ENCODE measurements around the gene ANKS3. TPM values are rescaled to one million over a fixed set of nuclear protein-coding genes. Genes with fewer than 3 reads are reported as not detected.
"Not testable (repeated sequence)": the region's sequence is repeated elsewhere in the genome, so short reads cannot be mapped to it uniquely, and the experiment has no call there.

The ANKS3 gene
- total RNA-seq, 1 experiment from 2014 or later = 35.0 TPM

GRCh38 chr16:4652561-4652960 is 81.5 kb downstream of the ANKS3 start:
- Mint-ChIP-seq H3K4me3 (ENCODE audit: unreplicated experiment) (no peak overlapping the region), H3K36me3 (ENCODE audit: insufficient read depth, unreplicated experiment) (peaks cover 54% of the 10 kb centered on the region), H3K27me3 (ENCODE audit: insufficient read depth, unreplicated experiment) (no peaks in the 10 kb centered on the region), H3K4me1 (ENCODE audit: insufficient read depth, unreplicated experiment) (no peaks in the 10 kb centered on the region), H3K27ac (ENCODE audit: low read depth, unreplicated experiment) (no peak overlapping the region), H3K9me3 (ENCODE audit: unreplicated experiment) (no peaks in the 10 kb centered on the region)
- intact Hi-C loops (cut with micrococcal nuclease) = no loop called here
- DNase-seq (ENCODE audit: unreplicated experiment) = no peak
- CTCF ChIA-PET = interaction anchor here (0.6 kb wide), 1 partner anchor 24 kb away, joined by 3 read pairs; no protein-coding TSS in a partner anchor
- no peak for TF ChIP-seq CTCF (IDR thresholded peaks at IDR 0.05; ENCODE audit: unreplicated experiment)
- POLR2A ChIA-PET = no interaction called here
- BruUV-seq (replicated peaks) = no TSS peak

GRCh38 chr16:4651827-4652226 is 82.2 kb downstream of the ANKS3 start:
- Mint-ChIP-seq H3K27ac (ENCODE audit: low read depth, unreplicated experiment) (no peak overlapping the region), H3K9me3 (ENCODE audit: unreplicated experiment) (no peaks in the 10 kb centered on the region), H3K4me3 (ENCODE audit: unreplicated experiment) (no peak overlapping the region), H3K4me1 (ENCODE audit: insufficient read depth, unreplicated experiment) (no peaks in the 10 kb centered on the region), H3K27me3 (ENCODE audit: insufficient read depth, unreplicated experiment) (no peaks in the 10 kb centered on the region), H3K36me3 (ENCODE audit: insufficient read depth, unreplicated experiment) (peaks cover 47% of the 10 kb centered on the region)
- POLR2A ChIA-PET = no interaction called here
- DNase-seq (ENCODE audit: unreplicated experiment) = no peak
- no peak for TF ChIP-seq CTCF (IDR thresholded peaks at IDR 0.05; ENCODE audit: unreplicated experiment)
- BruUV-seq (replicated peaks) = no TSS peak
- CTCF ChIA-PET = interaction anchor here (0.8 to 1.9 kb wide), 4 partner anchors 9 to 19 kb away, joined by 3 to 9 read pairs (median 6); no protein-coding TSS in a partner anchor
- intact Hi-C loops (cut with micrococcal nuclease) = no loop called here

GRCh38 chr16:4650443-4651074 is 83.5 kb downstream of the ANKS3 start:
- BruUV-seq (replicated peaks) = not testable (repeated sequence)
- TF ChIP-seq CTCF (IDR thresholded peaks at IDR 0.05; ENCODE audit: unreplicated experiment) = peak; percentile 82

GRCh38 chr16:4649744-4650442 is 84.2 kb downstream of the ANKS3 start:
- CTCF ChIA-PET = interaction anchor here (0.6 to 1.9 kb wide), 17 partner anchors 8 to 990 kb away, joined by 3 to 9 read pairs (median 4); partner anchors contain the start of genes C16orf96 and MGRN1
- H3K36me3 Mint-ChIP-seq (ENCODE audit: insufficient read depth, unreplicated experiment) = peaks cover 41% of the 10 kb centered on the region

More at GRCh38 chr16:4650443-4651074, 83.5 kb downstream of the ANKS3 start:
- DNase-seq (ENCODE audit: unreplicated experiment) = peak; percentile 79
- H3K4me3 Mint-ChIP-seq (ENCODE audit: unreplicated experiment); H3K27ac Mint-ChIP-seq (ENCODE audit: low read depth, unreplicated experiment); intact Hi-C loops (cut with micrococcal nuclease); H3K27me3 Mint-ChIP-seq (ENCODE audit: insufficient read depth, unreplicated experiment); H3K4me1 Mint-ChIP-seq (ENCODE audit: insufficient read depth, unreplicated experiment); H3K9me3 Mint-ChIP-seq (ENCODE audit: unreplicated experiment): not testable (repeated sequence)
- ChIA-PET CTCF (interaction anchor here (0.6 to 1.9 kb wide), 16 partner anchors 9 to 576 kb away, joined by 3 to 9 read pairs (median 6); partner anchors contain the start of genes C16orf96 and MGRN1), POLR2A (interaction anchor here (1.8 kb wide), 1 partner anchor 24 kb away, joined by 8 read pairs; no protein-coding TSS in a partner anchor)
- peaks cover 46% of the 10 kb centered on the region for H3K36me3 Mint-ChIP-seq (ENCODE audit: insufficient read depth, unreplicated experiment)

More at GRCh38 chr16:4649744-4650442, 84.2 kb downstream of the ANKS3 start:
- POLR2A ChIA-PET = interaction anchor here (1.8 kb wide), 1 partner anchor 24 kb away, joined by 8 read pairs; no protein-coding TSS in a partner anchor
- no peak overlapping the region for H3K4me3 Mint-ChIP-seq (ENCODE audit: unreplicated experiment)
- BruUV-seq (replicated peaks) = no TSS peak
- no peak for DNase-seq (ENCODE audit: unreplicated experiment)
- TF ChIP-seq CTCF (IDR thresholded peaks at IDR 0.05; ENCODE audit: unreplicated experiment) = no peak
- intact Hi-C loops (cut with micrococcal nuclease) = no loop called here
- H3K9me3 Mint-ChIP-seq (ENCODE audit: unreplicated experiment) = no peaks in the 10 kb centered on the region
- no peak overlapping the region for H3K27ac Mint-ChIP-seq (ENCODE audit: low read depth, unreplicated experiment)
- H3K4me1 Mint-ChIP-seq (ENCODE audit: insufficient read depth, unreplicated experiment) = no peaks in the 10 kb centered on the region
- no peaks in the 10 kb centered on the region for H3K27me3 Mint-ChIP-seq (ENCODE audit: insufficient read depth, unreplicated experiment)

All from MCF 10A (cell line).